HepG2 (cell line): ENCODE measurements around the gene GAS2. TPM values are rescaled to one million over a fixed set of nuclear protein-coding genes. Genes with fewer than 3 reads are reported as not detected.

Source experiments
- AGO2 ChIP-seq: fragments of 200-400 bp; formaldehyde crosslinking; optimal IDR thresholded peaks from 2 replicates; pipeline ENCODE3; 2017; ENCODE audit warnings: mild to moderate bottlenecking, low read depth, low read length, moderate library complexity
- ARNT2 ChIP-seq: sonication (generic); formaldehyde crosslinking; IDR thresholded peaks from 2 replicates; pipeline ENCODE4 v1.8.0; 2022; ENCODE audit warnings: mild to moderate bottlenecking, low read depth, missing genetic modification reagents, moderate library complexity
- HNRNPK ChIP-seq: fragments of 200-400 bp; formaldehyde crosslinking; IDR thresholded peaks from 2 replicates; pipeline ENCODE4 v1.6.1; 2018; ENCODE audit warnings: low read length, low read depth, moderate library complexity, mild to moderate bottlenecking; ENCODE audit not compliant: poor library complexity, severe bottlenecking
- ISX ChIP-seq: sonication (generic); formaldehyde crosslinking; conservative IDR thresholded peaks from 2 replicates; pipeline ENCODE4 v1.5.0; 2020; ENCODE audit warnings: missing genetic modification reagents
- KLF16 ChIP-seq, 2 experiments: sonication (generic) in 1 of 2; formaldehyde crosslinking in 1 of 2; IDR thresholded peaks; 2 replicates each; pipeline versions ENCODE4 v1.6.1 to v1.8.0; 2016 to 2023; ENCODE audit warnings: missing genetic modification reagents in 2 of 2, missing compliant biosample characterization in 1 of 2
- MAFF ChIP-seq: IDR thresholded peaks from 2 replicates; pipeline ENCODE4 v1.6.1; 2011; ENCODE audit warnings: low read depth, low read length, improper control_type of control experiment
- MIER3 ChIP-seq: IDR thresholded peaks from 2 replicates; pipeline ENCODE4 v1.6.1; 2016; ENCODE audit warnings: missing compliant biosample characterization, borderline replicate concordance
- MXI1 ChIP-seq: IDR thresholded peaks from 3 replicates; pipeline ENCODE4 v1.6.1; 2012; ENCODE audit warnings: low read depth, low read length, inconsistent platforms, borderline replicate concordance
- POLR2AphosphoS5 ChIP-seq: IDR thresholded peaks from 2 replicates; pipeline ENCODE4 v1.6.1; 2012; ENCODE audit warnings: low read depth, low read length
- THAP11 ChIP-seq: IDR thresholded peaks from 2 replicates; pipeline ENCODE4 v1.6.1; 2016; ENCODE audit warnings: missing biosample characterization, missing genetic modification reagents
- ZBTB7B ChIP-seq: sonication (generic); formaldehyde crosslinking; IDR thresholded peaks from 2 replicates; pipeline ENCODE4 v1.4.0; 2020; ENCODE audit warnings: missing genetic modification reagents
- ZNF230 ChIP-seq: sonication (generic); formaldehyde crosslinking; IDR thresholded peaks from 2 replicates; pipeline ENCODE4 v1.4.0; 2020; ENCODE audit warnings: mild to moderate bottlenecking, missing genetic modification reagents
- ZNF292 ChIP-seq: sonication (generic); formaldehyde crosslinking; IDR thresholded peaks from 2 replicates; pipeline ENCODE4 v1.8.1; 2022; ENCODE audit warnings: mild to moderate bottlenecking, low read depth, missing genetic modification reagents, borderline replicate concordance
- ZNF580 ChIP-seq: IDR thresholded peaks from 2 replicates; pipeline ENCODE4 v1.6.1; 2016; ENCODE audit warnings: low read depth, borderline replicate concordance
- ZSCAN22 ChIP-seq: sonication (generic); formaldehyde crosslinking; IDR thresholded peaks from 2 replicates; pipeline ENCODE4 v1.4.0; 2020; ENCODE audit warnings: mild to moderate bottlenecking, missing genetic modification reagents
- polyA plus RNA-seq, 8 experiments: library from polyadenylated mRNA; depleted of rRNA in 3 of 8; stranded (reverse) in 7 of 8; unstranded in 1 of 8; fragments of >200 nt; fragmentation: Illumina TruSeq in 4 of 8; extraction: Trizol in 4 of 8; gene quantifications; 2 replicates each; pipeline versions ENCODE4 v1.2.1 to v1.2.3, GENCODE V29; 2011 to 2016; ENCODE audit warnings: low read depth in 4 of 8, missing spikeins in 1 of 8, mixed read lengths in 1 of 8; ENCODE audit not compliant: insufficient read depth in 1 of 8
- total RNA-seq, 5 experiments: library from RNA; depleted of rRNA; stranded (reverse); fragments of >200 nt; fragmentation: Illumina TruSeq; extraction: Trizol; gene quantifications; 2 replicates each; pipeline ENCODE4 v1.2.3, GENCODE V29; 2016; ENCODE audit warnings: low read depth in 1 of 5
- TF ChIP-seq, protein P1 (sequence below): sonication (generic); formaldehyde crosslinking; IDR thresholded peaks from 2 replicates; pipeline ENCODE4 v1.4.0; 2020; ENCODE audit warnings: mild to moderate bottlenecking, missing genetic modification reagents, borderline replicate concordance
- TF ChIP-seq, protein P2 (sequence below): sonication (generic); formaldehyde crosslinking; IDR thresholded peaks from 2 replicates; pipeline ENCODE4 v1.4.0; 2020; ENCODE audit warnings: missing genetic modification reagents
- TF ChIP-seq, protein P3 (sequence below): sonication (generic); formaldehyde crosslinking; IDR thresholded peaks from 2 replicates; pipeline ENCODE4 v1.4.0; 2020; ENCODE audit warnings: missing genetic modification reagents, borderline replicate concordance

Gene GAS2
- total and polyA plus RNA-seq, 2 of the 13 experiments (the other 11 are each of a cell fraction or from before 2014, with no cell fraction given), result 26.0 to 85.1 TPM

DNA sequence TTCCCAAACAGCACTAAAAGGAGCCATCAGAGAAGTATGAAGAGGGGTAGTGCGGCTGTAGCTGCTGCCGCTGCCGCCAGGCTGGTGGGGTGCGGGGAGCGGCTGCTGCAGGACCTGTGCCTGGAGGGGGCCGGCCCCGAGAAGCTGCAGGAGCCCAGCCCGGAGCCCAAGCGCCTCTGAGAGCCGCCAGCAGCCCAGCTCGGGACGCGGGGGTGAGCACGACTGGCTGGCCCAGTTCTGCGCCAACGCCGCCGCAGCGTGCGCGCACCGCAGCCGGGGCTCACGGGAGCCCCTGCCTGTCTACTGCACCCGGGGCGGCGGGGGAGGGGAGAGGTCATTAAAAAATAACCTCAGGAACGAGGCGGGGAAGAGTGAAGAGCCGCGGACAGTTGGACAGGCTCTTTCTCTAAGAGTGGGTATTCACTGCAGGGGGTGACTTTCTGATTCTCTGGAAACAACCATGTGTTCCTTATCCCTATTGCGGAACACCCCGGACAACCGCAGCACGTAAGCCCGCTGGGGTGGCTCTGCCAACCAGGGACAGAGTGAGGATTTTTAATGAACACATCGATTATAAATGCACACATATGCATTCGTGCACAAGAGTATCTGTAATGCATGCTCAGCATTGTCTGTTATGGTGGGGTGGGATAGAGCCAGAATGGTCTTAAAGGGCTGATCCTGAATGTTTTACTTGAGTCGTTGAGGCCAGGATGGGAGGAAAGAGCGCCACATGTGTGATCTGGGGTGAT, 453 bp downstream of the GAS2 start (continued):
- TF ChIP-seq, protein P1, sequence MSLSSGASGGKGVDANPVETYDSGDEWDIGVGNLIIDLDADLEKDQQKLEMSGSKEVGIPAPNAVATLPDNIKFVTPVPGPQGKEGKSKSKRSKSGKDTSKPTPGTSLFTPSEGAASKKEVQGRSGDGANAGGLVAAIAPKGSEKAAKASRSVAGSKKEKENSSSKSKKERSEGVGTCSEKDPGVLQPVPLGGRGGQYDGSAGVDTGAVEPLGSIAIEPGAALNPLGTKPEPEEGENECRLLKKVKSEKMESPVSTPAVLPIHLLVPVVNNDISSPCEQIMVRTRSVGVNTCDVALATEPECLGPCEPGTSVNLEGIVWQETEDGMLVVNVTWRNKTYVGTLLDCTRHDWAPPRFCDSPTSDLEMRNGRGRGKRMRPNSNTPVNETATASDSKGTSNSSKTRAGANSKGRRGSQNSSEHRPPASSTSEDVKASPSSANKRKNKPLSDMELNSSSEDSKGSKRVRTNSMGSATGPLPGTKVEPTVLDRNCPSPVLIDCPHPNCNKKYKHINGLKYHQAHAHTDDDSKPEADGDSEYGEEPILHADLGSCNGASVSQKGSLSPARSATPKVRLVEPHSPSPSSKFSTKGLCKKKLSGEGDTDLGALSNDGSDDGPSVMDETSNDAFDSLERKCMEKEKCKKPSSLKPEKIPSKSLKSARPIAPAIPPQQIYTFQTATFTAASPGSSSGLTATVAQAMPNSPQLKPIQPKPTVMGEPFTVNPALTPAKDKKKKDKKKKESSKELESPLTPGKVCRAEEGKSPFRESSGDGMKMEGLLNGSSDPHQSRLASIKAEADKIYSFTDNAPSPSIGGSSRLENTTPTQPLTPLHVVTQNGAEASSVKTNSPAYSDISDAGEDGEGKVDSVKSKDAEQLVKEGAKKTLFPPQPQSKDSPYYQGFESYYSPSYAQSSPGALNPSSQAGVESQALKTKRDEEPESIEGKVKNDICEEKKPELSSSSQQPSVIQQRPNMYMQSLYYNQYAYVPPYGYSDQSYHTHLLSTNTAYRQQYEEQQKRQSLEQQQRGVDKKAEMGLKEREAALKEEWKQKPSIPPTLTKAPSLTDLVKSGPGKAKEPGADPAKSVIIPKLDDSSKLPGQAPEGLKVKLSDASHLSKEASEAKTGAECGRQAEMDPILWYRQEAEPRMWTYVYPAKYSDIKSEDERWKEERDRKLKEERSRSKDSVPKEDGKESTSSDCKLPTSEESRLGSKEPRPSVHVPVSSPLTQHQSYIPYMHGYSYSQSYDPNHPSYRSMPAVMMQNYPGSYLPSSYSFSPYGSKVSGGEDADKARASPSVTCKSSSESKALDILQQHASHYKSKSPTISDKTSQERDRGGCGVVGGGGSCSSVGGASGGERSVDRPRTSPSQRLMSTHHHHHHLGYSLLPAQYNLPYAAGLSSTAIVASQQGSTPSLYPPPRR (CRISPR knock-in tag), result peak; percentile 46; the same call in 1 of the 2 replicates
- TF ChIP-seq AGO2 (peak; percentile 67), ZNF230 (peak; percentile 53; the same call in 1 of the 2 replicates), KLF16 (CRISPR knock-in tag; IDR thresholded peaks at IDR 0.05) (peak in 1 of 2 experiments; percentile 39; a peak in 1 of 4 replicates), ISX (CRISPR knock-in tag) (no peak), ZNF580 (CRISPR knock-in tag) (no peak; the same call in 1 of the 2 replicates), HNRNPK (no peak), MXI1 (peak; percentile 41; the same call in 1 of the 3 replicates), ZBTB7B (CRISPR knock-in tag) (peak; percentile 83), ZNF292 (CRISPR knock-in tag) (peak; percentile 40; the same call in 1 of the 2 replicates), ZSCAN22 (CRISPR knock-in tag) (0 out of 2 replicates have a peak, but pooled peaks have one; percentile 29), POLR2AphosphoS5 (0 out of 2 replicates have a peak, but pooled peaks have one; percentile 36), ARNT2 (peak; percentile 71), MIER3 (CRISPR knock-in tag) (no peak; the same call in 1 of the 2 replicates), MAFF (peak; percentile 50; the same call in 1 of the 2 replicates), THAP11 (CRISPR knock-in tag) (no peak)
- TF ChIP-seq, protein P2, sequence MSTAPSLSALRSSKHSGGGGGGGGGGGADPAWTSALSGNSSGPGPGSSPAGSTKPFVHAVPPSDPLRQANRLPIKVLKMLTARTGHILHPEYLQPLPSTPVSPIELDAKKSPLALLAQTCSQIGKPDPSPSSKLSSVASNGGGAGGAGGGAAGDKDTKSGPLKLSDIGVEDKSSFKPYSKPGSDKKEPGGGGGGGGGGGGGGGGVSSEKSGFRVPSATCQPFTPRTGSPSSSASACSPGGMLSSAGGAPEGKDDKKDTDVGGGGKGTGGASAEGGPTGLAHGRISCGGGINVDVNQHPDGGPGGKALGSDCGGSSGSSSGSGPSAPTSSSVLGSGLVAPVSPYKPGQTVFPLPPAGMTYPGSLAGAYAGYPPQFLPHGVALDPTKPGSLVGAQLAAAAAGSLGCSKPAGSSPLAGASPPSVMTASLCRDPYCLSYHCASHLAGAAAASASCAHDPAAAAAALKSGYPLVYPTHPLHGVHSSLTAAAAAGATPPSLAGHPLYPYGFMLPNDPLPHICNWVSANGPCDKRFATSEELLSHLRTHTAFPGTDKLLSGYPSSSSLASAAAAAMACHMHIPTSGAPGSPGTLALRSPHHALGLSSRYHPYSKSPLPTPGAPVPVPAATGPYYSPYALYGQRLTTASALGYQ (CRISPR knock-in tag), result peak; percentile 42
- TF ChIP-seq, protein P3, sequence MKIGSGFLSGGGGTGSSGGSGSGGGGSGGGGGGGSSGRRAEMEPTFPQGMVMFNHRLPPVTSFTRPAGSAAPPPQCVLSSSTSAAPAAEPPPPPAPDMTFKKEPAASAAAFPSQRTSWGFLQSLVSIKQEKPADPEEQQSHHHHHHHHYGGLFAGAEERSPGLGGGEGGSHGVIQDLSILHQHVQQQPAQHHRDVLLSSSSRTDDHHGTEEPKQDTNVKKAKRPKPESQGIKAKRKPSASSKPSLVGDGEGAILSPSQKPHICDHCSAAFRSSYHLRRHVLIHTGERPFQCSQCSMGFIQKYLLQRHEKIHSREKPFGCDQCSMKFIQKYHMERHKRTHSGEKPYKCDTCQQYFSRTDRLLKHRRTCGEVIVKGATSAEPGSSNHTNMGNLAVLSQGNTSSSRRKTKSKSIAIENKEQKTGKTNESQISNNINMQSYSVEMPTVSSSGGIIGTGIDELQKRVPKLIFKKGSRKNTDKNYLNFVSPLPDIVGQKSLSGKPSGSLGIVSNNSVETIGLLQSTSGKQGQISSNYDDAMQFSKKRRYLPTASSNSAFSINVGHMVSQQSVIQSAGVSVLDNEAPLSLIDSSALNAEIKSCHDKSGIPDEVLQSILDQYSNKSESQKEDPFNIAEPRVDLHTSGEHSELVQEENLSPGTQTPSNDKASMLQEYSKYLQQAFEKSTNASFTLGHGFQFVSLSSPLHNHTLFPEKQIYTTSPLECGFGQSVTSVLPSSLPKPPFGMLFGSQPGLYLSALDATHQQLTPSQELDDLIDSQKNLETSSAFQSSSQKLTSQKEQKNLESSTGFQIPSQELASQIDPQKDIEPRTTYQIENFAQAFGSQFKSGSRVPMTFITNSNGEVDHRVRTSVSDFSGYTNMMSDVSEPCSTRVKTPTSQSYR (CRISPR knock-in tag), result peak; percentile 80; the same call in 1 of the 2 replicates
